ENCODE data around the gene NR0B1.

Gene NR0B1

DNA sequence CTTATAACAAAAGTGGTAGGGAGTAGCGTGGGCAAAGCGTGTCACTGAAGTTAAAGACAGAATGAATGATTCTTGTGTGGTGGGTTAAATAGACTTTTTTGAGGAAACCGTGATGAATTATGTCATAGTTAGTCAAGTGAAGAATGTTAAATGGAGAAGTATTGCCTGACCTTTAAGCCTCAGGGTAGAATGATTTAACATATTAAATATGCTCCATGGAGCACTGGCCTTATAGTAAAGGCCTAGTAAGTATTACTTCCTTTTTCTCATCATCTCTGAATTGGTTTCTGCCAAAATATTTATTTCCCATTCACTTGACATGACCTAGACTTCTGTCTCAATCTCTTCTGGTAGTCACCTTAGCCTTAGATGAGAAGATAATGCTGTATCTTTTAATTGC is 38.6 kb downstream of the NR0B1 start:
- no peak for DNase-seq (ENCODE audit: low read depth)

DNA sequence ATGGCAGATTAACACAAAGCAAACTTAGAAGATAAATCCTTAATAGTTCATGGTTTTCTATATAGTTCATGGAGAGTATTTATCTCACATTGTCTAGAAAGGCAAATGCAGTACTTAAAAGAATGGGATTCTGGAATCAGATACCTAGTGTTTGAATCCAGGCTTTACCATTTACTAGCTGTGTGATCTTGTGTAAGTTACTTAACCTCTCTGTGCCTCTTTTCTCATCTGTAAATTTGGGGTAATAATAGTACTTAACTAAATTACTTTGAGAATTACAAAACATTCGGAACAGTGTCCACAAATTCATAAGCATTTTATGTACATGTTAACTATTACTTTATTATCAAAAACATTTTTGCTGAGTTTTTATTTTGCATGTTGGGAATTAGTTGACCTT is 46.4 kb downstream of the NR0B1 start:
- DNase-seq (ENCODE audit: low read depth): no peak

DNA sequence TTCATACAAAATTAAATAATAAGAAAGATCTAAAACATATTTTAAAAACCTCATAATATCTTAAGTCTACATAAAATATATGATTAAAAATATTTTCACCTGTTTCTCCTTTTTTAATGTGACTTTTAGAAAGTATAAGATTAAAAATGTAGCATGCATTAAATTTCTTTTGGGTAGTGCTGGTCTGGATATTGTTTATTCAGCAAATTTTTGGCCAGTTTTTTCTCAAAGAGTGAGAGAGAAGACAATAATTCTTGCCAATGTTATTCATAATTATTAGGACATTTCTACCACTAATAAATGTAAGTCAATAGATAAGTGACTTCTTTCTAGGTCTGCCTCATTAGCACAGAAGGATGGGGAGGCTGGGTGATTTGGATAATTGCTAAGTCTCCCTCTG is 48.2 kb downstream of the NR0B1 start:
- DNase-seq (ENCODE audit: low read depth): no peak

DNA sequence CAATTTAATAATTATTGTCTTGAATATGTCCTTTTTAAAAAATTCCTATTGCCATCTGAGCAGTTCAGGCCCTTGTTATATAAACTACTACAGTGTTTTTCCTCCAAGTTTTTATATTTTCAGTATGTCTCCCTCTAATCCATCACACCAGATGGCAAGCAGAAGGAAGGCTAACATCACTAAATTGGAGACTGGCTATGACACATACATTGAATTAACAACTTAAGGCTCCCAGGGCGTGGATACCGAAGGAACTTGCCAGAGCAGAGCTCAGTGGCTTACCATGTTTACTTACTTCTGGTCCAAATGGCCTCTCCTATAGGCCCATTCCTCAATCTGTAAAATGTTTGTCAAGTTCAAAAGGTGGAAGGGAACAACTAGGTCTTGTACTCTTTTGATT is 49.3 kb downstream of the NR0B1 start:
- DNase-seq (ENCODE audit: low read depth): no peak
